ENCODE results near the gene NUMB.
"Not testable (repeated sequence)": the region's sequence is repeated elsewhere in the genome, so short reads cannot be mapped to it uniquely, and the experiment has no call there.

Gene NUMB

DNA sequence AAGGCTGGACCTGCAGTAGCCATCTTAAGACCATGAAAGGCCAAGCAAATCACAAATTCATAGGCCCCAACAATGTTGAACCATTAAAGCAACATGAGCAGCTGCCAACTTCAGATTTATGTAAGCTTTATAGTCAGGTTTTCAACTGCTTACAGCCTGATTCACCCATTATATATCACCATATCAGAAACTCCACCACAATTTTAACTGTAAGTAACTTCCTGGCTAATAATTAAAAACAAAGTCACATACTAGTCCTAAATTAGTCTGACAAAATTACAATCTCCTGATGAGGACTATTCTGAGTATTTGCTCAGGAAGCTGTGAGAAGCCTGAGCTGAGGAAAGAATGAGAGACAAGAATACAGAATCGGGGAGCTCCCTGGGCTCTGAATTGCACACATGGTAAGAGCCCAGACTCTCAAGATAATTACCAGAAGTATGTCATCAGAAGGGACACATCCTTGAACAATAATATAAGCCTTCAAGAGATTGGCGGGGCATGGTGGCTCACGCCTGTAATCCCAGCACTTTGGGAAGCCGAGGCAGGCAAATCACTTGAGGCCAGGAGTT lies 55.1 kb downstream of the NUMB start:
- DNase-seq: no peak

DNA sequence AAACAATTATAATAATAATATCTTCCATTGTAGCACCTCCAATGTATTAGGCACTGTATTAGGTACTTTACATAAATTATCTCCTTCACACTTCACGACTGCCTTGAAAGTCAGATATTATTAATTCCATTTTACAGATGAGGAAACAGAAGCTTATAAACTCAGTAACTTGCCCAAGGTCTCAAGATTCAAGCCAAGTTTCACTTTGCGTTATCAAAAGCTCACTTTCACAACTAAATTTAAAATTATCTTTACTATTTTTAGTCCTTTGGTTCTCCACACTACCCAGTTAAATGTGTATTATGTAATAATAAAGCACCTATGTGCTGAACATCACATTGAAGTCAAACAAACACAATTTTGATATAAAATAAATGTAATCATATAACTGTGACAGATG lies 55.8 kb downstream of the NUMB start:
- DNase-seq: no peak

DNA sequence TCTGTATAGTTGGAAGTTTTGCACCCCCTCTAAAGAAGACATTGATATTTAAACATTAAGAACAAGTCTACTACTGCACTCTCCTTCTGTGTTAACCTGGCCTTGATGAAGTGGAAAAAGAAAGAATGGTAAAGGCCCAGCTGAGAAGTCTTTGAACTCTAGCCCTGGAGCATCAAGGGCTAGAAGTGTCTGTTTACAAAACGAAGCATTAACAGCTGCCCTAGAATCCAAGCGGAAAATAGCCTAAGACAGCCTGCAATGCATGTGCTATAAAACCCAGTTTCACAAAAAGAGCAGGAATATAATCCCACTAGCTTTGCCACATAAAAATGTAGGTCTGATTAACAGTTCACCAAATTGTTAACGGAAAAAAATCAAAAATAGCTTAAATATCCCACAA lies 60.5 kb downstream of the NUMB start:
- no peak for DNase-seq

DNA sequence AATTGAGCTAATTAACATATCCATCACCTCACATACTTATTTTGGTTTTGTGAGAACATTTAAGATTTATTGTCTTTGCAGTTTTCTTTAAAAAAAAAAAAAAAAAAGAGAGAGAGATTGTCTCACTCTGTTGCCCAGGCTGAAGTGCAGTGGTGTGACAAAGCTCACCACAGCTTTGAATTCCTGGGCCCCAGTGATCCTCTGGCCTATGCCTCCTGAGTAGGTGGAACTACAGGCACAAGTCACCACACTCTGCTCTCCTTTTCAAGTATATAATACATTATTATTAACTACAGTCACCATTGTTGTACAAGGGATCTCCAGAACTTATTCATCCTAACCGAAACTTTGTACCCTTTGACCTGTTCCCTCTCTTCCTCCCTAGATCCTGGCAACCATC lies 64.0 kb downstream of the NUMB start:
- no peak for DNase-seq

DNA sequence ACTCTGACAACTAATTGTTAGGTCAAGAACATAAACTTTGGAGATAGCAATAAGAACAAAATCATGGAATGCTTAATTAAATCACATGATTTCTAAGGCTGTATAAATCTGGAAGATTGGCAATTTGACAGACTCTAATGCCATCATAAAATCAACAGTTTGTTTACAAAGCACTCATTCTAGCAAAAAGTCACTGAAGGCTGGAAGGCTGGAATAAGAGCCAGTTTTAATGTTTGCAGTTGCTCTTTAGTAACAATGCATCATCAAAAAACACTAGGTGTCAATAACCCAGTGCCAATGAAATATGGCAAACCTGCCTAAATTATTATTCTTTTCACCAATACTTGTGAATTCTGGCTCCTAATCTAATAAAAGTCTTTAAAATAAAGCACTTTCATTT lies 65.0 kb downstream of the NUMB start:
- no peak for DNase-seq

DNA sequence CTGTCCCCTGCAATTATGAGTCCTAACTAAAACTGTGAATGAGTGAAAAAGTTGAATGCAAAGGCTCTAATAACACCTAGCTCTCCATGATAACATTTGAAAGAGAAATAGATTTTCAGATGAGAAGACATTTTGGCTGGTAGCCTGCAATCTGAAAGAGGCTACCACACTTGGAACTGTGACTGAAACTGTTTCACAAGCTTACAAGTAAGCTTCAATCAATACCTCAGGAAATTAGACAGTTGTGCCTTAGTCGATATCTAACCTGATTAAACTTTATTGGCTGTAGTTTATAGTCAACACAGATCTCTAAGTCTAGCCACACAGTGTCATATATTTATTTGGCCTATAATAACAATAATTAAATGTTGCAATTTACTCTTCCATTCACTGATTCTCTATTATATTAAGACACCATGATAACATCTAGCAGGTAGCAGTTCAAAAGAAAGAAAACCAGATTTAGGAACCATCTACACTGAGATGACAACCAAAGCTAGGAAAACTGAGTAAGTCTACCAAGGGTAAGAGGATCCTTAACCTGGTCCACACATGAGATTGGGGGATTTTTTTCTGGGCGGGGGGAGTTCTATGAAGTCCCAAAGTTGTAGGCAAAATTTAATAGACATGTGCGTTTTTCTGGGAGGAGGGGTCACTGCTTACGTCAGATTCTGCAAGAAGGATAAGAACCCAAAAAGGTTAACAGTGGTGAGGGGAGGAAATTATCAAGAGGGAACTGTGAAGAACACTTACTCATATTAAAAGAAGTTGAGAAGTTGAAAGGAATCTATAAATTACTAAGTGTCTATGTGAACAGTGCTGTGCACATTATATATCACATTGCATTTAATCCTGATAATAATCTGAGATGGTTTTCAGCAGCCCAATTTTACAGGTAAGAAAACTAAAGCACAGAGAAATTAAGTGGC lies 65.8 kb downstream of the NUMB start:
- no peak for DNase-seq

DNA sequence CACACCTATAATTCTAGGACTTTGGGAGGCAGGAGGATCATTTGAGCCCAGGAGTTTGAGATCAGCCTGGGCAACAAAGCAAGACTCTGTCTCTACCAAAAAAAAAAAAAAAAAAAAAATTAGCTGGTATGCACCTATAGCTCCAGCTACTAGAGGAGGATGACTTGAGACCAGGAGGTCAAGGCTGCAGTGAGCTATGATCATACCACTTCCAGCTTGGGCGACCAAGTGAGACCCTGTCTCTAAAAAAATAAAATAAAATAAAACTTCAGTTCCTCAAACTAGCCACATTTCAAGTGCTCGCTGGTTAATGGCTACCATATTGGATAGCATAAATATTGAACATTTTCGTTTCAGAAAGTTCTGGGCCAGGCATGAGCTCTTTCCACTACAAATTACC lies 70.5 kb downstream of the NUMB start:
- DNase-seq: not testable (repeated sequence)

DNA sequence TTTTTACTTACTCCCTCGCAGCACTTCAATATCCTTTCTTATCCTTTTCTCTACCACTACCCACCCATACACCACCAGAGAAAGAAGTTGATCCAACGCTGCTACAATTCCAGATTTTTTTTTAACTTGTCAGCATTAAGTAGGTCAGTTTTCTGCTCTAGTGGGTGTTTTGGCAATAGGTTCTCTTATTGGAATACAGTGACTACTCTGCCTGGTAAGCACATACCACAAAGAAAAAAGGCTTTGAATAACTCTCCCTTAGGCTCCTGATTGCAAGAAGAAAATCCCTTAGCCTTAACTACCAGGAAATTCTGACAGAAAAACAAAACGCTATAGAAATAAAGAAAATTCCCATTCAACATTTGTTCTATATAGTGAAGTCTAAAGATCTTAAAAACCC lies 72.0 kb downstream of the NUMB start:
- DNase-seq: no peak

DNA sequence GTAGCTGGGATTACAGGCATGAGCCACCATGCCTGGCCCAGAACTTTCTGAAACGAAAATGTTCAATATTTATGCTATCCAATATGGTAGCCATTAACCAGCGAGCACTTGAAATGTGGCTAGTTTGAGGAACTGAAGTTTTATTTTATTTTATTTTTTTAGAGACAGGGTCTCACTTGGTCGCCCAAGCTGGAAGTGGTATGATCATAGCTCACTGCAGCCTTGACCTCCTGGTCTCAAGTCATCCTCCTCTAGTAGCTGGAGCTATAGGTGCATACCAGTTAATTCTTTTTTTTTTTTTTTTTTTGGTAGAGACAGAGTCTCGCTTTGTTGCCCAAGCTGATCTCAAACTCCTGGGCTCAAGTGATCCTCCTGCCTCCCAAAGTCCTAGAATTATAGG lies 73.3 kb downstream of the NUMB start:
- not testable (repeated sequence) for DNase-seq

DNA sequence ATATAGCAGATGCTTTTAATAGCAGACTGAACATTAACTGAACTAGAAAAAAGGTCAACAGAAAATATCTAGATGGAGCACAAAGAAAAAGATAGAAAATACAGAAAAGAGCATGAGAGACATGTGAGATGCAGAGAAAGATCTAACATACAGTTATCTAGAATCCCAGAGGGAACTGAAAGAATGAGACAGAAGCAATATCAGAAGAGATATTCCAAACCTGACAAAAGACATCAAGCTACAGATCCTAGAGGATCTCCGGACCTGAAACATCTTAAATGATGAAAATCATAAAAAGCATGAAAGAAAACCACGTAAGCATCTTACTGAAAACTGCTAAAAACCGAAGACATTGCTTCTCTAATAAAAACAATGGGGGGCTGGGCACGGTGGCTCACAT lies 75.0 kb downstream of the NUMB start:
- DNase-seq: no peak

DNA sequence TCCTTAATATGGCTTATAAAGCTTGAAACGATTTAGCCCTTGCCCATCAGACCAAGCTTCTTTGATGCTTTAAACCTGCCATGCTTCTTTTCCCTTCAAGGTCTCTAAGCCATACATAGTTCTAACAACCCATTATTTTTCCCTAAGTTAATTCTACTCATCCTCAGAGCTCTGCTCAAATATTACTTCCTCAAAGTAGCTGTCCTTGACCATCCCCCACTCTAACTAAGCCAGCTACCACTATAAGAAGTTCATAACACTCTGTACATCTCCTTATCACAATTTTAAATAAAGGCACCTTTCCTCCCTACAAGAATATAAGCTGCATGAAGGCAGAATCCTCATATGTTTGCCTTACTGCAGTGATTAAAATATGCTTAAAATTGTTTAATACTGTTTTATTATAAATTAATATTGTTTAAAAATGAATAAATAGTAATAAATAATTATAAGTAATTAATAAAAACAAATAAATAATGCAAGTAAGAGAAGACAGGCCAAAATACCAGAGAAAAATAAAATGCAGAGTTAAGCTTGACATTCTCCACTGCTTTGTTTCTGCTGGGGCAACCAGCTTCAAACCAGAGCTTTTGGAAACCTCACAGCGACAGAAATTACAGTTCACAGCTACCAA lies 76.8 kb downstream of the NUMB start:
- DNase-seq: no peak

DNA sequence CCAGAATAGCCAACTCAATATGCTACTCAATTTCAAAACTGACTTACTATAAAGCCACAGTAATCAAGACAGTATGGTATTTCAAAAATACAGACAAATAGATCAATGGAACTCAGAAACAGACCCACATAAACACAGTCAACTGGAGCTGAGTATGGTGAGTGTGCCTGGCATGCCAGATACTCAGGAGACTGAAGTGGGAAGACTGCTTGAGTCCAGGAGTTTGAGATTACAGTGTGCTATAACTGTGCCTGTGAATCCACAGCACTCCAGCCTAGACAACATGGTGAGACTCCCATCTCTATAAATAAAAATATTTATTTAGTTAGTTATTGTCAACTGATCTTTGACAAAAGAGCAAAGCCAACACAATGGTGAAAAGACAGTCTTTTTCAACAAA lies 81.8 kb downstream of the NUMB start:
- DNase-seq: no peak

DNA sequence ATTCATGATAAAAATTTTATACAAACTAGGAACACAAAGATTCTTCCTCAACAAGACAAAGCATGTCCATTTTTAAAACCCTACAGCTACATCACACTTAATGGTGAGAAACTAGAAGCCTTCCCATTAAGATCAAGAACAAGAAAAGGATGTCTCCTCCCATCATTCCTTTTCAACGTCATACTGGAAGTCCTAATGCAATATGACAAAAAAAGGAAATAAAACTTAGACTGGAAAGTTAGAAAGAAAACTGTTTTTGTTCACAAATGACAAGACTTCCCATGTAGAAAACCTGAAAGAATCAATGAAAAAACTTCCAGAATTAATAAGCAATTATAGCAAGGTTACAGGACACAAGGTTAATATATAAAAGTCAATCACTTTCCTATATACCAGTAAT lies 82.5 kb downstream of the NUMB start:
- no peak for DNase-seq

DNA sequence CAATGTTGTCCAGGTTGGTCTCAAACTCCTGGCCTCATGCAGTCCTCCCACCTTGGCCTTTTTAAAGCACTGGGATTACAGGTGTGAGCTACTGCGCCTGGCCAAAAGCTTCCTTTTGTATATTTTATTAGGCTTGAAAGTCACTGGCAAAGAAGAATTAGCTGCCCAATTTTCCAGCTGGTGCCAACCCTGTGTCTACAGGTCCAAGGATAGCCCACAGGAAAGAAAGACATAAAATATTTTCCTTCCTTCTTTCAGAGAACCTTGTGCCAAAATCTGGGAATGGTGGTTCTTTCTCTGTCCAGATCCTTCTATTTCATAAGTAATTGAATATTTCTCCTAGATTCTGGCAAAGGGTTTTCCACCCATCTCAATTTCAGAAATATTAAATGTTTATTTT lies 84.1 kb downstream of the NUMB start:
- no peak for DNase-seq

DNA sequence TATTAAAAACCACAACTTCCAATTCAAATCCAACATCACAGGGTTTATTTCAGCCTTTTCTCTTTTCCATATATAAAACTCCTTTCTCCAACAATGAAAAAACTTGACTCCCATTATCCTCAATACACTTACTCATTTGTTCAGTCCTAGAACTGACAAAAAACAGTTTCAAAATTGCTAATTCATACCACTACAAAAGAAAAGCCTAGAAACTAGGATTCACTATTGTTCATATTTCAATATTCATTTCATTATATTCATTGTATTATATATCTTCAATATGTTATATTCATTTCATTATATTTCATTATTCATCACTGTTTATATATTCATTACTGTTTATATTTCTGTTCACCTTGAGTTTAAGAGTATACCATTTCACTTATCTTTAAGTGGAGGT lies 85.8 kb downstream of the NUMB start:
- DNase-seq: no peak

DNA sequence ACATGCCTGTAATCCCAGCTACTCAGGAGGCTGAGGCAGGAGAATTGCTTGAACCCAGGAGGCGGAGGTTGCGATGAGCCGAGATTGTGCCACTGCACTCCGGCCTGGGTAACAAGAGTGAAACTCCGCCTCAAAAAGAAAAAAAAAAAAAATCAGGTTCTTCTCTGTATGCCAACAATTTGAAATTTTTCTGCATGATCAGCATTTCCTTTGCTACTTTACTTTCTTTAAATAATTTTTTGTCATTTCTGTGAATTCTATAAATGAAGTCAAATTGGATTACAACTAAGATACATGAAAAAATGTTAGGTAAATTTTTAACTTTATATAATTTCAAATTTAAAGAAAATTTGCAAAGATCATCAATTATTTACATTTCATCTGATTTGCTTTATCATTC lies 87.8 kb downstream of the NUMB start:
- no peak for DNase-seq

DNA sequence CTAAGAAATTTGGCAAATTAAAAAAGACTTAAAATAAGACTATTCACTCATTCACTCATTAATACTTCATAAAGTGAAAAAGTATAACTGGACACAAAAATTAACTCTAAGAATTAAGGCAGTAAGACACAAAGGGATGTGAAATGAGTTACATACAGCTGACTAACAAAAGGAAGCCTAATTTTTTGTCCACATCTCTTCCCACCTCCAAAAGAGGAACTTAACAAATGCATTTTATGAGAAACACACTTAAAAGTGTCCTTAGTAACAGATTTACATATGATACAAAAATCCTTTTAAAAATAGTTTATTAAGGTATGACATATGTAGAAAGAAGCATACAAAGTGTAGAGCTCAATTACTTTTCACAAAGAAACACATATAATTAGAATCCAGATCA lies 88.9 kb downstream of the NUMB start:
- no peak for DNase-seq

DNA sequence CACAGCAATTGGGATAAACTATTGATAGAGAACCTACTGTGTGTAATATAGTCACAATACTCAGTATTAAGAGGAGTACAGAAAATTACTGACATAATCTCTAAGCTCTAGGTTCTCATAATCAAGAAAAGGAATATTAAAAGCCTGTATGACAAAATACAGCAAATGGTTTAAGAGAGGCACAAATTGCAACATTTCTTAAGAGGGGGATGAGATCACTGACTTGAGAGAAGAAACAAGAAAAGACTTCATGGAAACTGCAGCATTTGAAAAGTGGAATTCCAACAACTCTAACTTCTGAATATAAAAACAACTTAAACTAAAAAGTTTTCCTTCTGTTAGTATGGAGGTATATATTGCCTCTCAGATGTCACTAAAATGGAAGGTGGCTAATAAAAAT lies 89.7 kb downstream of the NUMB start:
- DNase-seq: no peak

DNA sequence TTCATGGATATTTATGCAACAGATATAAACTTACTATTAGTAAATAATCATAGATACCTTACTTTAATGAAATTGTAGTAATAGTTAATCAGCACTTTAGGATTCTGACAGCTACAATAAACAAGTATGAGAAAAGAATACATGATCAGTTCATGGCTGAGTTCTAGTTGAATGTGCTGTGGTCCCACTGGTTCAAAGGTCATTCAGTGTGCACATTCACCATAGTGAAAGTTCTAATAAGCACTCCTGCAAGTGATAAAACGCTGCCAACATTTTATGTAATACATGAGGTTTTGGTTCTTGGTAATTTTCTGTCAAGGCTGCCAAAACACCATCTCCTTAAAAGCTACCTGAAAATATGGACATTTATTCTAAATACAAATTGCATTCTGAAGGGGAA lies 92.6 kb downstream of the NUMB start:
- no peak for DNase-seq

DNA sequence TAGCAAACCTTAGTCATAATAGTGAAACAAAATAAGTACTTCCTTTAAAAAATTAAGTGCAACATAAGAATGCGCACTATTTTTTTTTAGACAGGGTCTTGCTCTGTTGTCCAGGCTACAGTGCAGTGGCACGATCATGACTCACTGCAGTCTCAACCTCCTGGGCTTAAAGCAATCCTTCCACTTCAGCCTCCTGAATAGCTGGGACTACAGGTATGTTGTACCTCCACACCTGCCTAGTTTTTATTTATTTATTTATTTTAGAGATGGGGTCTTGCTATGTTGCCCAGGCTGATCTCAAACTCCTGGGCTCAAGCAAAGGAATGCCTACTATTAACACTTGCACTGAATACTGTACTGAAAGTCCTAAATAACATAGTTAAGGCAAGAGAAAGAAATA lies 93.8 kb downstream of the NUMB start:
- no peak for DNase-seq

DNA sequence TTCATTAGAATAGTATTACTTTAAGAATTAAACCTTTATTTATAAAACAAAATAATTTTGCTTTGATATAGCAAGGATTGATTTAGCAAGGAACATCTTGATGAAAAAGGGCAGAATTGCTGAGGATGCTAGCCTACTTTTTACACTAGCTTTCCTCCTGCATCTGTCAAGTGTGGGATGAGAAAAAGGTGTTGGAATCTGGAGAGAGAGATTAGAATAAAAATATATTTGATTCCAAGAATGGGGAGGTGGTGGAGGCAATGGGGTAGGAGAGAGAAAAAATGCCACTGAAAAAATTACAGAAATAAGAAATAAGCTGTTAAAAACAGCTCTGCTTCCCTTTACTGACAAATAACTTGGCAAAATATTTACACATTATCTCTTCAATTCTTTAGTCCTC lies 98.9 kb downstream of the NUMB start:
- DNase-seq: no peak

DNA sequence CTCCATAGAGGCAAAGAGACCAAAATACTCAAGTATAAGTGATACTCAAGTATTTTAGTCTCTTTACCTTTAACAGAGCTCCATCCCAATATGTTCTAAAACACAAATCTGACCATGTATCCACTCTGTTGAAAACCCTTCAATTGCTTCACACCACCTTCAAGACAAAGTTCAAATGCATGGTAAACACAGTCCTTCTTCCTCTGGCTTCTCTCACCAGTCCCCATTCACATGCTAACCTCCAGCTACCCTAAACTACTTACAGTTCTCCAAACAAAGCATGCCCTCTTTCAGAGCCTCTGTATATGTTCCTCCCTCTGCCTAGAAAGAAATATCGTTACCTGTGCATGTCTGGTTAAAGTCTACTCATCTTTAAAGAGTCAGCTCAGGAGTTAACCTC lies 100.2 kb downstream of the NUMB start:
- DNase-seq: no peak

DNA sequence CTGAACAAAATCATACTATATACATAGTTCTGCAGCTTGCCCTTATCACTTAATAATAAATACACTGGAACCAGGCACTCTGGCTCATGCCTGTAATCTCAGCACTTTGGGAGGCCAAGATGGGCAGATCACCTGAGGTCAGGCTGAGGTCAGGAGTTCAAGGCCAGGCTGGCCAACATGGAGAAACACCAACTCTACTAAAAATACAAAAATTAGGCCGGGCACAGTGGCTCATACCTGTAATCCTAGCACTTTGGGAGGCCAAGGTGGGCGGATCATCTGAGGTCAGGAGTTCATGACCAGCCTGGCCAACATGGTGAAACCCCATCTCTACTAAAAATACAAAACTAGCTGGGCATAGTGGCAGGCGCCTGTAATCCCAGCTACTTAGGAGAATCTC lies 109.3 kb downstream of the NUMB start:
- not testable (repeated sequence) for DNase-seq

DNA sequence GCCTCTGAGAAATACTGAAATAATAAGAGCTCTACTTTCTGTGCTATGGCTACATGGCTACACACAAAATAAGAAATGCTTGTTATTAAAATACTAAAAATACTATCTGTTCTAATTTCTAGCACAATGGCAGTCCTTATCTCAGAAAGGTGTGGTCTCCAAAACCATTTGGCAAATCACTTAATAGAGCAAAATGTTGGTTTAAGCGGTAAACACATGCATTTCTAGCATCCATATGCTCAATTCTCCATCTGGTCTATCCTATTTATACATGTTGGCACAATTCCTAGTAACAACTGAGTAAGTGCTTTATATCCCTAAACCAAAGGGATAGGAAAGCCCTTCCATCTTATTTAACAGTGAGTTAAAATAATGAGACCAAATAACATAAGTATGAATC lies 114.0 kb downstream of the NUMB start:
- DNase-seq: no peak
